Fibroblast of lung (primary cell): Measurements from ENCODE around the gene RASSF1. TPM values are rescaled to one million over a fixed set of nuclear protein-coding genes. Genes with fewer than 3 reads are reported as not detected.

Experiments
- DNase-seq, 2 donors: peaks; one replicate each; pipeline versions ENCODE4 v3.0.0 to v3.0.0-alpha.2; 2010; ENCODE audit warnings: low read depth in 2 of 2
- H2AFZ ChIP-seq: 2 replicates; pipeline ENCODE4 v1.5.1; 2012; ENCODE audit warnings: low read length, control low read depth, inconsistent platforms
- H3K27ac ChIP-seq: 2 replicates; pipeline ENCODE4 v1.5.1; 2011; ENCODE audit warnings: low read length, control low read depth; ENCODE audit not compliant: insufficient read depth
- H3K27me3 ChIP-seq: 2 replicates; pipeline ENCODE4 v1.5.1; 2011; ENCODE audit warnings: mild to moderate bottlenecking, low read length; ENCODE audit not compliant: control insufficient read depth, insufficient read depth
- H3K36me3 ChIP-seq: 2 replicates; pipeline ENCODE4 v1.5.1; 2011; ENCODE audit warnings: low read length; ENCODE audit not compliant: control insufficient read depth, insufficient read depth
- H3K4me1 ChIP-seq: 2 replicates; pipeline ENCODE4 v1.5.1; 2011; ENCODE audit warnings: low read length; ENCODE audit not compliant: control insufficient read depth, insufficient read depth; ENCODE audit errors: extremely low read depth
- H3K4me2 ChIP-seq: 2 replicates; pipeline ENCODE4 v1.5.1; 2011; ENCODE audit warnings: low read length, control low read depth; ENCODE audit not compliant: insufficient read depth; ENCODE audit errors: extremely low read depth
- H3K4me3 ChIP-seq, 4 experiments: fragments of 200-600 bp in 1 of 4; sonication (generic) in 1 of 4; replicated peaks in 1 of 4; 2 replicates each; pipeline ENCODE4 v1.5.1; 2011 to 2016; ENCODE audit warnings: low read length in 4 of 4, low read depth in 3 of 4, mild to moderate bottlenecking in 3 of 4, control low read depth in 2 of 4, inconsistent platforms in 1 of 4, mixed read lengths in 1 of 4; ENCODE audit not compliant: insufficient read depth in 1 of 4; ENCODE audit errors: control extremely low read depth in 1 of 4
- H3K79me2 ChIP-seq: 2 replicates; pipeline ENCODE4 v1.5.1; 2012; ENCODE audit warnings: mild to moderate bottlenecking, low read length, inconsistent platforms; ENCODE audit not compliant: control insufficient read depth, insufficient read depth
- H3K9ac ChIP-seq: 2 replicates; pipeline ENCODE4 v1.5.1; 2011; ENCODE audit warnings: mild to moderate bottlenecking, low read length, control low read depth; ENCODE audit not compliant: insufficient read depth
- H3K9me3 ChIP-seq: 2 replicates; pipeline ENCODE4 v1.5.1; 2012; ENCODE audit warnings: low read depth, low read length; ENCODE audit not compliant: control insufficient read depth, insufficient read depth
- H4K20me1 ChIP-seq: 2 replicates; pipeline ENCODE4 v1.5.1; 2011; ENCODE audit warnings: low read length; ENCODE audit not compliant: control insufficient read depth, insufficient read depth; ENCODE audit errors: extremely low read depth
- EZH2 ChIP-seq: IDR thresholded peaks from 2 replicates; pipeline ENCODE4 v1.5.1; 2012; ENCODE audit warnings: low read length, control low read depth, mild to moderate bottlenecking; ENCODE audit errors: missing control alignments
- polyA plus RNA-seq, 2 donors: library from polyadenylated mRNA; depleted of rRNA in 1 of 2; stranded (reverse) in 1 of 2; unstranded in 1 of 2; fragments of >200 nt; gene quantifications; 2 replicates each; pipeline ENCODE4 v1.2.1, GENCODE V29; 2011 to 2012; ENCODE audit warnings: missing spikeins in 1 of 2
- total RNA-seq: library from RNA; depleted of rRNA; stranded (reverse); fragments of >200 nt; gene quantifications from 2 replicates; pipeline ENCODE4 v1.2.1, GENCODE V29; 2014
- TF ChIP-seq, protein P1 (sequence below), 2 donors: IDR thresholded peaks in 1 of 2; conservative IDR thresholded peaks in 1 of 2; 1 replicate in 1 of 2; 2 replicates in 1 of 2; pipeline ENCODE4 v1.5.1; 2011 to 2012; ENCODE audit warnings: low read length in 2 of 2, control low read depth in 1 of 2, inconsistent platforms in 1 of 2, low read depth in 1 of 2, mild to moderate bottlenecking in 1 of 2

RASSF1 gene
- total and polyA plus RNA-seq, 2 donors (not counting 1 experiment from before 2014, with no cell fraction given) = 32.4 to 41.7 TPM

GRCh38 chr3:50357481-50357880 lies 16.8 kb upstream of the RASSF1 start:
- H2AFZ ChIP-seq = no peak overlapping the region
- H3K79me2 ChIP-seq = peaks cover 47% of the 10 kb centered on the region
- no peaks in the 10 kb centered on the region for H4K20me1 ChIP-seq
- peaks cover 26% of the 10 kb centered on the region for H3K36me3 ChIP-seq
- no peak for DNase-seq
- H3K4me3 ChIP-seq = peak overlapping the region; percentile 72 to 84 (median 73)
- H3K4me2 ChIP-seq = peak overlapping the region; percentile 99
- H3K9ac ChIP-seq = peak overlapping the region; percentile 26
- H3K27ac ChIP-seq = no peak overlapping the region
- H3K27me3 ChIP-seq = no peaks in the 10 kb centered on the region
- no peaks in the 10 kb centered on the region for H3K9me3 ChIP-seq
- H3K4me1 ChIP-seq = peaks cover 8% of the 10 kb centered on the region
- TF ChIP-seq, protein P1, sequence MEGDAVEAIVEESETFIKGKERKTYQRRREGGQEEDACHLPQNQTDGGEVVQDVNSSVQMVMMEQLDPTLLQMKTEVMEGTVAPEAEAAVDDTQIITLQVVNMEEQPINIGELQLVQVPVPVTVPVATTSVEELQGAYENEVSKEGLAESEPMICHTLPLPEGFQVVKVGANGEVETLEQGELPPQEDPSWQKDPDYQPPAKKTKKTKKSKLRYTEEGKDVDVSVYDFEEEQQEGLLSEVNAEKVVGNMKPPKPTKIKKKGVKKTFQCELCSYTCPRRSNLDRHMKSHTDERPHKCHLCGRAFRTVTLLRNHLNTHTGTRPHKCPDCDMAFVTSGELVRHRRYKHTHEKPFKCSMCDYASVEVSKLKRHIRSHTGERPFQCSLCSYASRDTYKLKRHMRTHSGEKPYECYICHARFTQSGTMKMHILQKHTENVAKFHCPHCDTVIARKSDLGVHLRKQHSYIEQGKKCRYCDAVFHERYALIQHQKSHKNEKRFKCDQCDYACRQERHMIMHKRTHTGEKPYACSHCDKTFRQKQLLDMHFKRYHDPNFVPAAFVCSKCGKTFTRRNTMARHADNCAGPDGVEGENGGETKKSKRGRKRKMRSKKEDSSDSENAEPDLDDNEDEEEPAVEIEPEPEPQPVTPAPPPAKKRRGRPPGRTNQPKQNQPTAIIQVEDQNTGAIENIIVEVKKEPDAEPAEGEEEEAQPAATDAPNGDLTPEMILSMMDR (conservative IDR thresholded peaks at IDR 0.05 in 1 of 2, IDR thresholded peaks at IDR 0.05 in 1 of 2; ENCODE audit: low read depth in 1 of 2, low read length in 2 of 2) = no peak
- no peak for TF ChIP-seq EZH2

DNA sequence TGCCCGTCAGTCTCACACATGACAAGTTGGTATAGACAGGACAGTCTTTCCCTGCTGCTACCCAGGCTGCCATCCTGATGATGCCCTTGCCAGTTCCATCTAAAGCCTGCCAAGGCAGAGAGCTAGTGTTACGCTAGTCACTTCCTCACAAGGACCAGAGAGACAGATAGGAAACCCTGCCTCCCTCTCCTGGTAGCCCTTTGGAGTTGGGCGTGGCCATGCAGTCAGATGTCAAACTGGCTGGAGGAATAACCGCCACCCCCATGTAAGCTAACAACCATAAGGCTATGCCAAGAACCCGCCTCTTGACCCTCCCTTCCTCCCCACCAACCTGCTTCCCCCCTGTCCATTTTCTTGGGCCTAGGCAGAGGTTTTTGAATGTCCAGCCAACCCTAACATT lies 15.9 kb upstream of the RASSF1 start:
- Histone ChIP-seq H3K9me3 (no peaks in the 10 kb centered on the region), H3K27ac (no peak overlapping the region), H3K4me1 (peaks cover 8% of the 10 kb centered on the region), H3K79me2 (peaks cover 49% of the 10 kb centered on the region), H3K36me3 (peaks cover 26% of the 10 kb centered on the region), H4K20me1 (no peaks in the 10 kb centered on the region), H3K4me2 (peak overlapping the region; percentile 99), H3K27me3 (no peaks in the 10 kb centered on the region), H3K4me3 (peak overlapping the region; percentile 72 to 84 (median 73)), H2AFZ (no peak overlapping the region), H3K9ac (no peak overlapping the region)
- peak in 1 of 2 donors; percentile 23 for DNase-seq
- TF ChIP-seq EZH2 = no peak
- TF ChIP-seq, protein P1 (conservative IDR thresholded peaks at IDR 0.05 in 1 of 2, IDR thresholded peaks at IDR 0.05 in 1 of 2; ENCODE audit: low read depth in 1 of 2, low read length in 2 of 2) = no peak

DNA sequence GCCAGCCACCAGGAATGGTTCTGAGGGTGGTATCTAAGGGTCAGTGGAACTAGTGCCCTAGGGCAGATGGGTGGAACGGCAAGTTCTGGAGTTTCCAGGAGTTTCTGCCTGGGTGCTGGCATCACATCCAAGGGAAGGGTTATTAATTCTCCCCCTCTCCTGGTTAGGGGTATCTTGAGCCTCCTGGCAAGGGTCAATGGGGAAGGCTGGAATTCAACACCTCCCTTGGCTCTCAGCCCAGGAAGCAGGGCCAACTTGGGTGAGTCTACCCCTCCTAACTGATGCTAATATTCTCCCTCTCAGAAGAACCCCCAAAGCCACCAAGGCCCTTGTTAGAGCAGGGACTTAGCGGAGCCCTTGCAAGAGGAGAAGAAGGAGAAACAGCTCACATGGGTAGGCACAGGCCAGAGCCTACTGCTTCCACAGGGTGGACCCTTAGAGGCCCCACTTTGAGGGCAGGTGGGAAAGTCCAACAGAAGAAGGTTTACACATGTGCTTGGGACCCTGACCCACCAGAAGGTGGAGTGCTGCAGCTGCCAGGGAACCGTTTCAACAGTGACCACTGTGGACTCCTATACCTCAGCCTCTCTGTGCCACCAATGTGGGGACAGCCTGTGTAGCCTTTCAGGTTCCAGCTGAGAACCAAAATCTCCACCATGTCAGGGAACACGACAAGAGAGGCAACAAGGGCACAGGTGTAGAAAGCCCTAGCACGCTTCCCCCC lies 15.4 kb upstream of the RASSF1 start:
- no peaks in the 10 kb centered on the region for H3K9me3 ChIP-seq
- peak overlapping the region in 3 of 4 experiments; percentile 72 to 84 (median 73) for H3K4me3 ChIP-seq
- H3K4me1 ChIP-seq = peaks cover 12% of the 10 kb centered on the region
- no peak overlapping the region for H2AFZ ChIP-seq
- H4K20me1 ChIP-seq = no peaks in the 10 kb centered on the region
- no peak overlapping the region for H3K27ac ChIP-seq
- TF ChIP-seq, protein P1 (conservative IDR thresholded peaks at IDR 0.05 in 1 of 2, IDR thresholded peaks at IDR 0.05 in 1 of 2; ENCODE audit: low read depth in 1 of 2, low read length in 2 of 2) = no peak
- TF ChIP-seq EZH2 = no peak
- DNase-seq = no peak
- no peak overlapping the region for H3K9ac ChIP-seq
- H3K36me3 ChIP-seq = peaks cover 26% of the 10 kb centered on the region
- peak overlapping the region; percentile 99 for H3K4me2 ChIP-seq
- H3K79me2 ChIP-seq = peaks cover 54% of the 10 kb centered on the region
- H3K27me3 ChIP-seq = no peaks in the 10 kb centered on the region
